K562 (cell line): ENCODE measurements around the gene SIM2.

Experiments
- E2F1 ChIP-seq: sonication (generic); formaldehyde crosslinking; IDR thresholded peaks from 2 replicates; pipeline ENCODE4 v1.8.1; 2023; ENCODE audit warnings: mild to moderate bottlenecking, missing genetic modification reagents, moderate library complexity
- GATA2 ChIP-seq: sonication (generic); formaldehyde crosslinking; IDR thresholded peaks from 2 replicates; pipeline ENCODE4 v1.4.0; 2020; ENCODE audit warnings: mild to moderate bottlenecking, missing genetic modification reagents
- SRSF1 ChIP-seq: fragments of 200-400 bp; formaldehyde crosslinking; IDR thresholded peaks from 2 replicates; pipeline ENCODE4 v1.6.1; 2017; ENCODE audit warnings: mild to moderate bottlenecking, low read depth, low read length, moderate library complexity
- TF ChIP-seq, protein P1 (sequence below), 2 experiments: fragments of 450-650 bp in 1 of 2; sonication (generic) in 1 of 2; formaldehyde crosslinking; conservative IDR thresholded peaks; 2 replicates each; pipeline versions ENCODE4 v1.4.0 to v1.8.1; 2020 to 2022; ENCODE audit warnings: mild to moderate bottlenecking in 1 of 2, missing genetic modification reagents in 1 of 2

GRCh38 chr21:36708286-36709029 is 9.5 kb downstream of the SIM2 start:
- TF ChIP-seq E2F1 (CRISPR knock-in tag) (no peak), GATA2 (CRISPR knock-in tag) (no peak), SRSF1 (no peak)
- TF ChIP-seq, protein P1, sequence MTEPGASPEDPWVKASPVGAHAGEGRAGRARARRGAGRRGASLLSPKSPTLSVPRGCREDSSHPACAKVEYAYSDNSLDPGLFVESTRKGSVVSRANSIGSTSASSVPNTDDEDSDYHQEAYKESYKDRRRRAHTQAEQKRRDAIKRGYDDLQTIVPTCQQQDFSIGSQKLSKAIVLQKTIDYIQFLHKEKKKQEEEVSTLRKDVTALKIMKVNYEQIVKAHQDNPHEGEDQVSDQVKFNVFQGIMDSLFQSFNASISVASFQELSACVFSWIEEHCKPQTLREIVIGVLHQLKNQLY (CRISPR knock-in tag; conservative IDR thresholded peaks at IDR 0.05), result no peak
